K562 (cell line): ENCODE measurements around the gene CD79A. TPM values are rescaled to one million over a fixed set of nuclear protein-coding genes. Genes with fewer than 3 reads are reported as not detected.

Experiments
- ADNP ChIP-seq: fragments of 200-800 bp; sonication (Bioruptor generic); IDR thresholded peaks from 2 replicates; pipeline ENCODE4 v1.6.1; 2016; ENCODE audit warnings: missing genetic modification characterization, missing compliant biosample characterization
- BCOR ChIP-seq: fragments of 450-650 bp; IDR thresholded peaks from 2 replicates; pipeline ENCODE4 v1.6.1; 2016
- CEBPG ChIP-seq, 3 experiments: fragments of 200-800 bp in 1 of 3; sonication (Bioruptor generic) in 1 of 3; sonication (generic) in 1 of 3; formaldehyde crosslinking in 1 of 3; IDR thresholded peaks in 2 of 3; conservative IDR thresholded peaks in 1 of 3; 2 replicates each; pipeline versions ENCODE4 v1.6.1 to v1.8.0; 2016 to 2022; ENCODE audit warnings: missing compliant biosample characterization in 2 of 3, missing genetic modification characterization in 2 of 3, mild to moderate bottlenecking in 1 of 3, missing genetic modification reagents in 1 of 3
- E2F6 ChIP-seq, 2 experiments: IDR thresholded peaks; 2 replicates each; pipeline ENCODE4 v1.6.1; 2011; ENCODE audit warnings: borderline replicate concordance in 1 of 2, control low read depth in 1 of 2, low read depth in 1 of 2, low read length in 1 of 2, mild to moderate bottlenecking in 1 of 2, mixed read lengths in 1 of 2, moderate library complexity in 1 of 2; ENCODE audit not compliant: insufficient read depth in 1 of 2, insufficient read length in 1 of 2, poor library complexity in 1 of 2, severe bottlenecking in 1 of 2; ENCODE audit errors: extremely low read depth in 1 of 2
- EP400 ChIP-seq: fragments of 450-650 bp; IDR thresholded peaks from 2 replicates; pipeline ENCODE4 v1.6.1; 2017; ENCODE audit warnings: antibody characterized with exemption, mild to moderate bottlenecking, moderate library complexity
- EZH2 ChIP-seq: IDR thresholded peaks from 2 replicates; pipeline ENCODE4 v1.6.1; 2012; ENCODE audit warnings: low read depth, mild to moderate bottlenecking, inconsistent platforms, low read length, borderline replicate concordance
- HDAC1 ChIP-seq, 2 experiments: fragments of 450-650 bp; IDR thresholded peaks; 2 replicates each; pipeline ENCODE4 v1.6.1; 2016 to 2017; ENCODE audit warnings: inconsistent platforms in 1 of 2, mild to moderate bottlenecking in 1 of 2, moderate library complexity in 1 of 2
- KDM1A ChIP-seq, 2 experiments: fragments of 450-650 bp; IDR thresholded peaks; 2 replicates each; pipeline ENCODE4 v1.6.1; 2016; ENCODE audit warnings: mild to moderate bottlenecking in 2 of 2
- POU5F1 ChIP-seq: fragments of 150-350 bp; IDR thresholded peaks from 2 replicates; pipeline ENCODE4 v1.6.1; 2014; ENCODE audit warnings: borderline replicate concordance, low read length, low read depth, mild to moderate bottlenecking; ENCODE audit not compliant: partially characterized antibody
- PTBP1 ChIP-seq: fragments of 200-400 bp; formaldehyde crosslinking; IDR thresholded peaks from 2 replicates; pipeline ENCODE4 v1.6.1; 2017; ENCODE audit warnings: low read depth, low read length
- RBM25 ChIP-seq: fragments of 200-400 bp; formaldehyde crosslinking; IDR thresholded peaks from 2 replicates; pipeline ENCODE4 v1.6.1; 2018; ENCODE audit warnings: low read length, low read depth, moderate library complexity; ENCODE audit not compliant: severe bottlenecking
- ZBTB33 ChIP-seq: sonication (generic); formaldehyde crosslinking; IDR thresholded peaks from 2 replicates; pipeline ENCODE4 v1.8.1; 2023; ENCODE audit warnings: mild to moderate bottlenecking, missing genetic modification reagents
- polyA plus RNA-seq, 8 experiments: library from polyadenylated mRNA; depleted of rRNA in 4 of 8; stranded (reverse) in 5 of 8; unstranded in 3 of 8; fragments of >200 nt; fragmentation: Nextera tagmentation in 2 of 8; fragmentation: Illumina TruSeq in 1 of 8; extraction: Ambion mirVana in 2 of 8; extraction: Trizol in 1 of 8; gene quantifications; 2 replicates each; pipeline versions ENCODE4 v1.2.1 to v1.2.3, GENCODE V29; 2011 to 2014; ENCODE audit warnings: inconsistent platforms in 1 of 8, missing spikeins in 1 of 8
- total RNA-seq, 7 experiments: library from RNA; depleted of rRNA in 6 of 7; stranded (reverse); fragments of >200 nt in 6 of 7; fragmentation: Illumina TruSeq in 2 of 7; extraction: Trizol in 2 of 7; gene quantifications; 2 replicates each; pipeline versions ENCODE4 v1.2.1 to v1.2.3, GENCODE V29; 2011 to 2021; ENCODE audit warnings: low replicate concordance in 1 of 7

CD79A gene
- total and polyA plus RNA-seq, 9 of the 15 experiments (the other 6 are each of a cell fraction or from before 2014, with no cell fraction given): 0.04 to 0.72 (median 0.17) TPM; not detected in 3

DNA sequence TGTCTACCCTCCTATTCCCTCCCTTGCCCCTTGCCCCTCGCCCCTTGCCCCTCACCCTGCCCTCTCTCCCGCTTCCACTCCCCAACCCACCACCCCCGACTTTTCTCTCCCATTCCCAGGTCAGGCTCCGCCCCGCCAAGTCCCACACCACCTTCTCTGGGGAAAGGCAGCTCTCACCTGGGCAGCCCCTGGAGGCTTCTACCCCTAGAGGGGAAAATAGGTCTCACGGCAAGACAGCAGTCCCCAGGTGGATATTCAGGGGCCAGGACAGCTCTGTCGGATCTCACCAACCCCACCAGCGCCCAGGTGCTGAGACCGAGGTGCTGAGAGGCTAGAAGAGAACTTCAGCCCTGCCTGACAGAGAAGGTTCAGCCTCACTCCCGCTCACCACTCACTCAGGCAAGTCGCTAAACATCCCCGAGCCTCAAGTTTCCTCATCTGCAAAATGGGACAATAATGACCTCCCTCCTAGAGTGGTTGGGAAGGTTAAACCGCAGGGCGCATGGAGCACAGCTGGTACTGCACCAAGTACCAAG, 52.5 kb downstream of the CD79A start (continued):
- no peak for TF ChIP-seq E2F6 (IDR thresholded peaks at IDR 0.05; ENCODE audit: borderline replicate concordance in 1 of 2, extremely low read depth in 1 of 2, insufficient read depth in 1 of 2, insufficient read length in 1 of 2, low read depth in 1 of 2, low read length in 1 of 2, poor library complexity in 1 of 2, severe bottlenecking in 1 of 2)
- peak; percentile 89; the same call in 1 of the 2 replicates for TF ChIP-seq PTBP1
- 0 out of 2 replicates have a peak, but pooled peaks have one; percentile 64 for TF ChIP-seq ZBTB33
- TF ChIP-seq CEBPG (CRISPR knock-in tag; IDR thresholded peaks at IDR 0.05): no peak
- no peak for TF ChIP-seq CEBPG (tag; conservative IDR thresholded peaks at IDR 0.05 in 1 of 2, IDR thresholded peaks at IDR 0.05 in 1 of 2)
- no peak for TF ChIP-seq EP400
- peak; percentile 93 for TF ChIP-seq ADNP (tag)
- TF ChIP-seq EZH2: no peak
- TF ChIP-seq POU5F1: no peak
- peak; percentile 91 to 92 for TF ChIP-seq KDM1A (IDR thresholded peaks at IDR 0.05)
- peak in 1 of 2 experiments; percentile 68; a peak in 1 of 4 replicates for TF ChIP-seq HDAC1 (IDR thresholded peaks at IDR 0.05)
- TF ChIP-seq RBM25: peak; percentile 93
- peak; percentile 99 for TF ChIP-seq BCOR
